Coronary artery (tissue), 2 donors: ENCODE measurements around the gene APBB1IP.
"Not testable (repeated sequence)": the region's sequence is repeated elsewhere in the genome, so short reads cannot be mapped to it uniquely, and the experiment has no call there.

Experiments
- DNase-seq: peaks from one replicate; pipeline ENCODE4 v3.0.0-alpha.2; 2017; ENCODE audit warnings: low spot score
- H3K27ac ChIP-seq, 2 donors: fragments of 200-600 bp; sonication (generic); one replicate each; pipeline ENCODE4 v1.5.1; 2016 to 2019
- H3K4me3 ChIP-seq: fragments of 200-600 bp; sonication (generic); 2 replicates; pipeline ENCODE4 v1.5.1; 2016; ENCODE audit warnings: mild to moderate bottlenecking, moderate library complexity
- CTCF ChIP-seq: fragments of 200-600 bp; sonication (generic); IDR thresholded peaks from one replicate; pipeline ENCODE4 v1.5.1; 2019; ENCODE audit warnings: antibody characterized with exemption

Gene APBB1IP

DNA sequence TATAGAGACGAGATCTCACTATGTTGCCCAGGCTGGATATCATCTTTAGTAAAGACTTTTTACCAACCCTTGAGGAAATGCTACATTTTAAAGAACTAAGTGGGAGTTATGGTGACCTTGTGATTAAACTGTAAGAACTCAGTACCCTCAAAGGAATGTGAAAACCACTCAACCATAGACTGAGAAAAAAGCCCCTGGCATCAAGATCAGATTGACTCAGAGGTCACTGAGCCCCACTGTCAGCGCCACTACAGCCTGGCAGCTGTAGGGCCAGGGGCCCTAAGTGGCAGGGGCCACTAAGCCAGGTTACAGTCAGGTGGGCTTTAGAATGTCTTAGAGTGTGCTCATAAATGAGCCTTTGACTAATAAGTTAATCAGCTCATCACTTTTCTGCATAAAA, 55.9 kb downstream of the APBB1IP start:
- H3K4me3 ChIP-seq: no peak overlapping the region
- no peak for DNase-seq
- no peak overlapping the region for H3K27ac ChIP-seq
- TF ChIP-seq CTCF: no peak

DNA sequence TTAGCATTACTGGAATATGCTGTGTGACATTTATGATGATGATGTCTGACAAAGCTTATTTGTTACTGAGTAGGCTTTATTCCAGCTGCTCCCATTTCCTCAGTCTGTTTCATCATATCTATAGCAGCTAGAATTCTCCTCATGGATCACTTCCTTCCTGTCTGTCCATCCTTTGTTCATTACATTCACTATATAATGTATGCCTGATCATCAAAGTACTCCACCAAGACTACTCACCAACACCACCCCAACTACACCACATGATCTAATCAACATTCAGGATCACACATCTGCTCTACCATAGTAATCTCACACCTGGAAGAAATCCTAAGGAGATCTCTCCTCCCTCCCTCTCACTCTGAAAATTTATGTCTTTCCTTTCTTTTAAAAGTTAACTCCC, 61.3 kb downstream of the APBB1IP start:
- H3K4me3 ChIP-seq: no peak overlapping the region
- DNase-seq: no peak
- no peak for TF ChIP-seq CTCF
- H3K27ac ChIP-seq: no peak overlapping the region

- Histone ChIP-seq H3K27ac (no peak overlapping the region), H3K4me3 (no peak overlapping the region)
- TF ChIP-seq CTCF: no peak
- no peak for DNase-seq
Observed at GRCh38 chr10:26502986-26503385, 64.8 kb downstream of the APBB1IP start.

DNA sequence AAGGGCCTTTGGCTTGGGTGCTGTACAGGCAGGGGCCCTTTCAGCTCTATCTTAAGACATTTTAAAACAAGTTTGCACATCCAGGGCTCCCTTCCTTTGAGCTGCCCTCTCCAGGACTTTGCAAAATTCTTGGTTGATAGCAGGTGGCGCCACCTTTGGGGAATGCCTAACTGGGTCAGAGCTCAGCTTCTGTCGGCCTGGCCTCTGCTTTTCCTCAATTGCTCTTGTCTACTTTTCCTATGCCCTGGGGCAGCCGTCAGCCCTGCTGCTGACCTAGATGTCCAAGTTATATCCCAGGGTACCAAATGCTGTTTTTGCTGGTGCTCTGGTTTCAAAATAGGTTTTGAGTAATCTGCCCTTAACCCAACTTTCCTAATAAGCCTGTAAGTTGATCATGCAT, 65.8 kb downstream of the APBB1IP start:
- H3K4me3 ChIP-seq: no peak overlapping the region
- H3K27ac ChIP-seq: no peak overlapping the region
- no peak for TF ChIP-seq CTCF
- no peak for DNase-seq

GRCh38 chr10:26504429-26504828, 66.3 kb downstream of the APBB1IP start:
- not testable (repeated sequence) for H3K27ac ChIP-seq, H3K4me3 ChIP-seq, DNase-seq

GRCh38 chr10:26505491-26505890, 67.3 kb downstream of the APBB1IP start:
- TF ChIP-seq CTCF: no peak
- DNase-seq: no peak
- H3K27ac ChIP-seq: no peak overlapping the region
- no peak overlapping the region for H3K4me3 ChIP-seq

GRCh38 chr10:26506736-26507135, 68.6 kb downstream of the APBB1IP start:
- no peak overlapping the region for H3K4me3 ChIP-seq
- no peak for DNase-seq
- H3K27ac ChIP-seq: no peak overlapping the region
- no peak for TF ChIP-seq CTCF

DNA sequence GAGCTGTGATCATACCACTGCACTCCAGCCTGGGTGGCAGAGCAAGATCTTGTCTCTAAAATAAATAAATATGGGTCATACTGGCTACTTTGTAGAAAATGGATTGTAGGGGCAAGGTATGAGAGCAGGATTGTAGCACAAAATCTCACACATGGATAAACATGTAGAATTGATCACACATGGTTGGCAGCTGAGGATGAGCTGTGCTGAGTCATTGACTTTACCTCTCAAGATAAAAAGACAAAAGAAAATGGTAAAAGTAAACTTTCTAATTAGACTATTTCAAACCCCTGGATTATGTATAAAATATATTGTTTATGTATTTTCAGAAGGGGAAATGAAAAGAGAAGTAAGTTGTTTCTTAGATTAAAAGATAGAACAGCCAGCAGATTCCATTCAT, 69.3 kb downstream of the APBB1IP start:
- Histone ChIP-seq H3K27ac (no peak overlapping the region), H3K4me3 (no peak overlapping the region)
- DNase-seq: no peak
- no peak for TF ChIP-seq CTCF
